HG03439 (cell line): ENCODE results near the gene RCAN3.
"Not testable (repeated sequence)": the region's sequence is repeated elsewhere in the genome, so short reads cannot be mapped to it uniquely, and the experiment has no call there.

Source experiments
- ATAC-seq: cut with Tn5 transposase; IDR thresholded peaks from one replicate; pipeline ENCODE4 v1.9.1; 2021; ENCODE audit warnings: mild to moderate bottlenecking, moderate library complexity; ENCODE audit not compliant: unreplicated experiment

Gene RCAN3

GRCh38 chr1:24484199-24484598, 18.4 kb upstream of the RCAN3 start:
- no peak for ATAC-seq

- ATAC-seq: no peak
These were observed 16.1 kb upstream of the RCAN3 start for GRCh38 chr1:24486331-24487065.

GRCh38 chr1:24487455-24487854, 15.2 kb upstream of the RCAN3 start:
- ATAC-seq: no peak

GRCh38 chr1:24488159-24488558, 14.5 kb upstream of the RCAN3 start:
- not testable (repeated sequence) for ATAC-seq

GRCh38 chr1:24489674-24490073, 13.0 kb upstream of the RCAN3 start:
- ATAC-seq: no peak

GRCh38 chr1:24490101-24490781, 12.4 kb upstream of the RCAN3 start:
- no peak for ATAC-seq

- ATAC-seq: no peak
These were observed 10.9 kb upstream of the RCAN3 start for GRCh38 chr1:24491577-24492360.

- not testable (repeated sequence) for ATAC-seq
These were observed 9.7 kb upstream of the RCAN3 start for GRCh38 chr1:24492935-24493334.

GRCh38 chr1:24493785-24494184, 8.9 kb upstream of the RCAN3 start:
- no peak for ATAC-seq

- no peak for ATAC-seq
These were observed 4.0 kb upstream of the RCAN3 start for GRCh38 chr1:24498589-24498988.

GRCh38 chr1:24500448-24501048, 2.1 kb upstream of the RCAN3 start:
- no peak for ATAC-seq

- no peak for ATAC-seq
These were observed 1.1 kb upstream of the RCAN3 start for GRCh38 chr1:24501371-24502064.

- peak; percentile 28 for ATAC-seq
These were observed 449 bp upstream of the RCAN3 start for GRCh38 chr1:24502065-24502708.

GRCh38 chr1:24503059-24503751, 569 bp downstream of the RCAN3 start:
- ATAC-seq: peak; percentile 26

- no peak for ATAC-seq
These were observed 1.4 kb downstream of the RCAN3 start for GRCh38 chr1:24503870-24504523.

GRCh38 chr1:24504560-24504959, 1.9 kb downstream of the RCAN3 start:
- ATAC-seq: no peak

GRCh38 chr1:24505816-24506215, 3.2 kb downstream of the RCAN3 start:
- ATAC-seq: no peak

- ATAC-seq: no peak
These were observed 4.2 kb downstream of the RCAN3 start for GRCh38 chr1:24506691-24507381.

GRCh38 chr1:24507405-24507804, 4.8 kb downstream of the RCAN3 start:
- no peak for ATAC-seq
